K562 (cell line): ENCODE measurements around the gene RIMS3. TPM values are rescaled to one million over a fixed set of nuclear protein-coding genes. Genes with fewer than 3 reads are reported as not detected.

ENCODE experiments used
- AFF1 ChIP-seq, 2 experiments: fragments of 450-650 bp; IDR thresholded peaks; 2 replicates each; pipeline ENCODE4 v1.6.1; 2018; ENCODE audit warnings: mild to moderate bottlenecking in 2 of 2, low read depth in 1 of 2; ENCODE audit not compliant: partially characterized antibody in 2 of 2
- CHD2 ChIP-seq: IDR thresholded peaks from 2 replicates; pipeline ENCODE4 v1.6.1; 2011; ENCODE audit warnings: low read depth, low read length
- FOXM1 ChIP-seq, 2 experiments: fragments of 450-650 bp in 1 of 2; sonication (generic) in 1 of 2; formaldehyde crosslinking in 1 of 2; IDR thresholded peaks; 2 replicates each; pipeline versions ENCODE4 v1.6.1 to v1.9.0; 2017 to 2022; ENCODE audit warnings: low read depth in 2 of 2, mild to moderate bottlenecking in 2 of 2, missing genetic modification reagents in 1 of 2, moderate library complexity in 1 of 2
- GABPA ChIP-seq: fragments of 200-800 bp; sonication (Bioruptor generic); conservative IDR thresholded peaks from 2 replicates; pipeline ENCODE4 v1.6.1; 2016; ENCODE audit warnings: low read depth, missing genetic modification characterization, missing compliant biosample characterization
- RBM22 ChIP-seq: fragments of 200-400 bp; formaldehyde crosslinking; IDR thresholded peaks from 2 replicates; pipeline ENCODE4 v1.6.1; 2018; ENCODE audit warnings: low read length, low read depth; ENCODE audit not compliant: poor library complexity, severe bottlenecking
- REST ChIP-seq, 2 experiments: fragments of 450-650 bp; formaldehyde crosslinking in 1 of 2; IDR thresholded peaks; 2 replicates each; pipeline versions ENCODE4 v1.4.0 to v1.6.1; 2014 to 2020; ENCODE audit warnings: mild to moderate bottlenecking in 2 of 2, borderline replicate concordance in 1 of 2, low read depth in 1 of 2
- ZNF24 ChIP-seq: fragments of 450-650 bp; IDR thresholded peaks from 2 replicates; pipeline ENCODE4 v1.6.1; 2016
- polyA plus RNA-seq, 8 experiments: library from polyadenylated mRNA; depleted of rRNA in 4 of 8; stranded (reverse) in 5 of 8; unstranded in 3 of 8; fragments of >200 nt; fragmentation: Nextera tagmentation in 2 of 8; fragmentation: Illumina TruSeq in 1 of 8; extraction: Ambion mirVana in 2 of 8; extraction: Trizol in 1 of 8; gene quantifications; 2 replicates each; pipeline versions ENCODE4 v1.2.1 to v1.2.3, GENCODE V29; 2011 to 2014; ENCODE audit warnings: inconsistent platforms in 1 of 8, missing spikeins in 1 of 8
- total RNA-seq, 7 experiments: library from RNA; depleted of rRNA in 6 of 7; stranded (reverse); fragments of >200 nt in 6 of 7; fragmentation: Illumina TruSeq in 2 of 7; extraction: Trizol in 2 of 7; gene quantifications; 2 replicates each; pipeline versions ENCODE4 v1.2.1 to v1.2.3, GENCODE V29; 2011 to 2021; ENCODE audit warnings: low replicate concordance in 1 of 7

Gene RIMS3
- total and polyA plus RNA-seq, 9 of the 15 experiments (the other 6 are each of a cell fraction or from before 2014, with no cell fraction given): 0.06 to 1.2 (median 0.59) TPM

- TF ChIP-seq AFF1 (IDR thresholded peaks at IDR 0.05; ENCODE audit: low read depth in 1 of 2, partially characterized antibody in 2 of 2): peak in 1 of 2 experiments; percentile 61
- TF ChIP-seq ZNF24: no peak
- TF ChIP-seq CHD2: 0 out of 2 replicates have a peak, but pooled peaks have one; percentile 29
- no peak for TF ChIP-seq RBM22
- TF ChIP-seq GABPA (tag): no peak
- TF ChIP-seq REST (IDR thresholded peaks at IDR 0.05; ENCODE audit: borderline replicate concordance): peak; percentile 98
- TF ChIP-seq REST (CRISPR knock-in tag; IDR thresholded peaks at IDR 0.05; ENCODE audit: low read depth): peak; percentile 94
- no peak for TF ChIP-seq FOXM1 (IDR thresholded peaks at IDR 0.05; ENCODE audit: low read depth)
- TF ChIP-seq FOXM1 (CRISPR knock-in tag; IDR thresholded peaks at IDR 0.05; ENCODE audit: low read depth): 0 out of 2 replicates have a peak, but pooled peaks have one; percentile 42
Observed at GRCh38 chr1:40653851-40654537, 11.5 kb downstream of the RIMS3 start (continued).
